GM18873 (cell line): ENCODE data around the gene TMEM132D.
"Not testable (repeated sequence)": the region's sequence is repeated elsewhere in the genome, so short reads cannot be mapped to it uniquely, and the experiment has no call there.

Experiments used
- ATAC-seq: cut with Tn5 transposase; IDR thresholded peaks from one replicate; pipeline ENCODE4 v1.9.1; 2021; ENCODE audit warnings: mild to moderate bottlenecking, moderate library complexity, moderate number of reproducible peaks; ENCODE audit not compliant: unreplicated experiment, low FRiP score

TMEM132D gene

GRCh38 chr12:129550353-129550752 is 353.5 kb downstream of the TMEM132D start:
- no peak for ATAC-seq

GRCh38 chr12:129549656-129550055 is 354.2 kb downstream of the TMEM132D start:
- ATAC-seq = no peak

- ATAC-seq = not testable (repeated sequence)
These were observed 354.8 kb downstream of the TMEM132D start for GRCh38 chr12:129549020-129549419.

- no peak for ATAC-seq
These were observed 359.1 kb downstream of the TMEM132D start for GRCh38 chr12:129544716-129545115.

GRCh38 chr12:129540954-129541353 is 362.9 kb downstream of the TMEM132D start:
- no peak for ATAC-seq

- no peak for ATAC-seq
These were observed 363.6 kb downstream of the TMEM132D start for GRCh38 chr12:129540249-129540648.

GRCh38 chr12:129538724-129539335 is 365.0 kb downstream of the TMEM132D start:
- ATAC-seq = not testable (repeated sequence)

GRCh38 chr12:129538137-129538536 is 365.7 kb downstream of the TMEM132D start:
- ATAC-seq = no peak

- ATAC-seq = no peak
These were observed 368.7 kb downstream of the TMEM132D start for GRCh38 chr12:129534966-129535750.

GRCh38 chr12:129532707-129533499 is 370.9 kb downstream of the TMEM132D start:
- ATAC-seq = no peak

- ATAC-seq = no peak
These were observed 371.7 kb downstream of the TMEM132D start for GRCh38 chr12:129532082-129532481.

GRCh38 chr12:129530984-129531383 is 372.8 kb downstream of the TMEM132D start:
- ATAC-seq = no peak

GRCh38 chr12:129530517-129530916 is 373.3 kb downstream of the TMEM132D start:
- no peak for ATAC-seq

- ATAC-seq = no peak
These were observed 376.3 kb downstream of the TMEM132D start for GRCh38 chr12:129527506-129527905.

- ATAC-seq = no peak
These were observed 380.2 kb downstream of the TMEM132D start for GRCh38 chr12:129523621-129524020.

- no peak for ATAC-seq
These were observed 383.1 kb downstream of the TMEM132D start for GRCh38 chr12:129520739-129521138.

GRCh38 chr12:129503802-129504201 is 400.0 kb downstream of the TMEM132D start:
- no peak for ATAC-seq

GRCh38 chr12:129496226-129496625 is 407.6 kb downstream of the TMEM132D start:
- ATAC-seq = no peak

- ATAC-seq = no peak
These were observed 409.1 kb downstream of the TMEM132D start for GRCh38 chr12:129494766-129495165.

- no peak for ATAC-seq
These were observed 409.6 kb downstream of the TMEM132D start for GRCh38 chr12:129494260-129494659.

- no peak for ATAC-seq
These were observed 414.6 kb downstream of the TMEM132D start for GRCh38 chr12:129489100-129489676.
